ENCODE results near the gene POU5F1.

The POU5F1 gene

GRCh38 chr6:31138982-31139381, 31.5 kb downstream of the POU5F1 start, which contains the start of gene PSORS1C2:
Gene PSORS1C2, minus strand, starts transcription at chr6:31139066. Its CDS starts 40 bp downstream, at chr6:31139026.
- no peak for DNase-seq (ENCODE audit: low spot score)

- DNase-seq (ENCODE audit: low spot score), result no peak
Observed at GRCh38 chr6:31135710-31136109, 34.8 kb downstream of the POU5F1 start.

GRCh38 chr6:31132806-31133205, 37.7 kb downstream of the POU5F1 start:
- DNase-seq (ENCODE audit: low spot score), result no peak

- no peak for DNase-seq (ENCODE audit: low spot score)
Observed at GRCh38 chr6:31131595-31131994, 38.9 kb downstream of the POU5F1 start.

GRCh38 chr6:31130751-31131150, 39.7 kb downstream of the POU5F1 start:
- DNase-seq (ENCODE audit: low spot score), result no peak

- no peak for DNase-seq (ENCODE audit: low spot score)
Observed at GRCh38 chr6:31129130-31129529, 41.4 kb downstream of the POU5F1 start.

GRCh38 chr6:31128093-31128676, 42.3 kb downstream of the POU5F1 start:
- DNase-seq (ENCODE audit: low spot score), result peak; percentile 75

- no peak for DNase-seq (ENCODE audit: low spot score)
Observed at GRCh38 chr6:31126396-31127175, 43.9 kb downstream of the POU5F1 start.

GRCh38 chr6:31125586-31126363, 44.7 kb downstream of the POU5F1 start:
- DNase-seq (ENCODE audit: low spot score), result no peak

- DNase-seq (ENCODE audit: low spot score), result no peak
Observed at GRCh38 chr6:31125162-31125561, 45.3 kb downstream of the POU5F1 start.

- no peak for DNase-seq (ENCODE audit: low spot score)
Observed at GRCh38 chr6:31122791-31123706, 47.4 kb downstream of the POU5F1 start.

GRCh38 chr6:31121131-31121790, 49.2 kb downstream of the POU5F1 start:
- no peak for DNase-seq (ENCODE audit: low spot score)

GRCh38 chr6:31120151-31120915, 50.1 kb downstream of the POU5F1 start, which contains the start of gene CDSN:
Gene CDSN, minus strand, starts transcription at chr6:31120446. Its CDS starts 27 bp downstream, at chr6:31120419.
- no peak for DNase-seq (ENCODE audit: low spot score)

GRCh38 chr6:31118178-31118577, 52.3 kb downstream of the POU5F1 start:
- DNase-seq (ENCODE audit: low spot score), result no peak

GRCh38 chr6:31116661-31117385, 53.7 kb downstream of the POU5F1 start:
- no peak for DNase-seq (ENCODE audit: low spot score)

GRCh38 chr6:31115941-31116560, 54.4 kb downstream of the POU5F1 start:
- DNase-seq (ENCODE audit: low spot score), result no peak

- DNase-seq (ENCODE audit: low spot score), result peak; percentile 12
Observed at GRCh38 chr6:31114970-31115849, 55.3 kb downstream of the POU5F1 start.

- DNase-seq (ENCODE audit: low spot score), result no peak
Observed at GRCh38 chr6:31114541-31114878, 56.0 kb downstream of the POU5F1 start, which contains the start of gene PSORS1C1. Gene PSORS1C1, plus strand, starts transcription at chr6:31114800. Its CDS starts 14,833 bp downstream, at chr6:31129633.
